ENCODE results near the gene HMGN2. TPM values are rescaled to one million over a fixed set of nuclear protein-coding genes. Genes with fewer than 3 reads are reported as not detected.

The HMGN2 gene
- total RNA-seq, 1 donor from 2014 or later, result 63.2 TPM

Other genes with a start within 250 kb of the HMGN2 start
- gene CEP85, start 238.2 kb upstream of the HMGN2 start, total RNA-seq, result 6.6 and 9.4 TPM in 2 replicates
- gene SH3BGRL3, start 192.4 kb upstream of the HMGN2 start, total RNA-seq, result 12.8 and 17.5 TPM in 2 replicates
- gene UBXN11, start 165.8 kb upstream of the HMGN2 start, total RNA-seq, result 1.9 and 9.6 TPM in 2 replicates
- not detected in 2 replicates for gene CD52, start 154.5 kb upstream of the HMGN2 start, total RNA-seq
- gene CRYBG2, start 118.3 kb upstream of the HMGN2 start, total RNA-seq, result 0.35 and 7.1 TPM in 2 replicates
- not detected in 2 replicates for gene ZNF683, start 99.7 kb upstream of the HMGN2 start, total RNA-seq
- gene LIN28A, start 61.6 kb upstream of the HMGN2 start, total RNA-seq, result not detected in 2 replicates
- 39.1 and 43.9 TPM in 2 replicates for gene DHDDS, start 40.1 kb upstream of the HMGN2 start, total RNA-seq
- gene RPS6KA1, start 57.3 kb downstream of the HMGN2 start, total RNA-seq, result 81.5 and 105 TPM in 2 replicates
- 6.4 and 60.4 TPM in 2 replicates for gene ARID1A, start 223.6 kb downstream of the HMGN2 start, total RNA-seq